BLaER1 (cell line): Measurements from ENCODE around the gene RPS6KA2.
A peak's percentile ranks its signal among the peaks of the same experiment; 100 is the strongest.

ENCODE experiments used
- H3K27ac ChIP-seq: shearing (Covaris generic); formaldehyde crosslinking; 2 replicates; pipeline ENCODE4 v1.8.1; 2022
- H3K27me3 ChIP-seq: shearing (Covaris generic); formaldehyde crosslinking; 2 replicates; pipeline ENCODE4 v1.8.1; 2022
- H3K36me3 ChIP-seq: shearing (Covaris generic); formaldehyde crosslinking; 2 replicates; pipeline ENCODE4 v1.8.1; 2022
- H3K4me1 ChIP-seq: shearing (Covaris generic); formaldehyde crosslinking; 2 replicates; pipeline ENCODE4 v1.8.1; 2022
- H3K4me2 ChIP-seq: shearing (Covaris generic); formaldehyde crosslinking; 2 replicates; pipeline ENCODE4 v1.8.1; 2022
- H3K4me3 ChIP-seq: shearing (Covaris generic); formaldehyde crosslinking; 2 replicates; pipeline ENCODE4 v1.8.1; 2022
- H3K9ac ChIP-seq: shearing (Covaris generic); formaldehyde crosslinking; 2 replicates; pipeline ENCODE4 v1.8.1; 2022
- H3K9me3 ChIP-seq: shearing (Covaris generic); formaldehyde crosslinking; 2 replicates; pipeline ENCODE4 v1.8.1; 2022
- H4K20me1 ChIP-seq: shearing (Covaris generic); formaldehyde crosslinking; 2 replicates; pipeline ENCODE4 v1.8.1; 2022
- Cebpa-rat ChIP-seq: shearing (Covaris generic); IDR thresholded peaks from 2 replicates; pipeline ENCODE4 v1.8.1; 2022

The RPS6KA2 gene

GRCh38 chr6:166382933-166383801 is 243.9 kb downstream of the RPS6KA2 start, which contains the start of gene MPC1:
Gene MPC1 (minus strand): TSS chr6:166382940. CDS start chr6:166382876, 64 bp downstream.
- Histone ChIP-seq H3K9me3 (no peaks in the 10 kb centered on the region), H3K27ac (peak within 1 kb of the TSS; percentile 82), H3K4me2 (peak within 1 kb of the TSS; percentile 98), H4K20me1 (peaks cover 6% of the 10 kb centered on the region; the same call in 1 of the 2 replicates), H3K4me3 (peak within 1 kb of the TSS; percentile 96), H3K36me3 (no peaks in the 10 kb centered on the region), H3K27me3 (peaks cover 5% of the 10 kb centered on the region; the same call in 1 of the 2 replicates), H3K4me1 (peaks cover 28% of the 10 kb centered on the region), H3K9ac (peak within 1 kb of the TSS; percentile 85)
- no peak for TF ChIP-seq Cebpa-rat

DNA sequence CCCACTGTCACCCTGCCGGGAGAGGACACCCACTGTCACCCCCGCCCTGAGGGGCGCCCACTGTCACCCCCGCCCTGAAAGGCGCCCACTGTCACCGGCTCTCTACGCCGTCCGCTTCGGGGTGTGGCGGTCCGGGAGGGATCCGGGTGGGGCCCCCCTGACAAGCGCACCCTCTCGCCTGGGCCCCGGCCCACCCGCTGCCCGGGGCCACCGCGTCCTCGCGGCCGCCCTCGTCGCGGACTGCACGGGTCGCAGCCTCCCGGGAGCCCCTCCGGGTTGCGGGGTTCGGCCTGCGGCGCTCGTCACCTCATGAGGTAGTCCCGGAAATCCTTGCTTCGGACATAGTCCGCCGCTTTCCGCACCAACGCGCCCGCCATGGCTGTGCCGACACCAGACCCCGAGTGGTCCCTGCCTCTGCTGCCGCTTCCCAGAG is 244.5 kb downstream of the RPS6KA2 start:
- Histone ChIP-seq H3K27ac (peak overlapping the region; percentile 62), H3K4me2 (peak overlapping the region; percentile 98), H4K20me1 (peaks cover 6% of the 10 kb centered on the region; the same call in 1 of the 2 replicates), H3K9me3 (no peaks in the 10 kb centered on the region), H3K27me3 (peaks cover 5% of the 10 kb centered on the region; the same call in 1 of the 2 replicates), H3K4me1 (peaks cover 28% of the 10 kb centered on the region), H3K4me3 (peak overlapping the region; percentile 96), H3K36me3 (no peaks in the 10 kb centered on the region), H3K9ac (peak overlapping the region; percentile 81)
- TF ChIP-seq Cebpa-rat = no peak

DNA sequence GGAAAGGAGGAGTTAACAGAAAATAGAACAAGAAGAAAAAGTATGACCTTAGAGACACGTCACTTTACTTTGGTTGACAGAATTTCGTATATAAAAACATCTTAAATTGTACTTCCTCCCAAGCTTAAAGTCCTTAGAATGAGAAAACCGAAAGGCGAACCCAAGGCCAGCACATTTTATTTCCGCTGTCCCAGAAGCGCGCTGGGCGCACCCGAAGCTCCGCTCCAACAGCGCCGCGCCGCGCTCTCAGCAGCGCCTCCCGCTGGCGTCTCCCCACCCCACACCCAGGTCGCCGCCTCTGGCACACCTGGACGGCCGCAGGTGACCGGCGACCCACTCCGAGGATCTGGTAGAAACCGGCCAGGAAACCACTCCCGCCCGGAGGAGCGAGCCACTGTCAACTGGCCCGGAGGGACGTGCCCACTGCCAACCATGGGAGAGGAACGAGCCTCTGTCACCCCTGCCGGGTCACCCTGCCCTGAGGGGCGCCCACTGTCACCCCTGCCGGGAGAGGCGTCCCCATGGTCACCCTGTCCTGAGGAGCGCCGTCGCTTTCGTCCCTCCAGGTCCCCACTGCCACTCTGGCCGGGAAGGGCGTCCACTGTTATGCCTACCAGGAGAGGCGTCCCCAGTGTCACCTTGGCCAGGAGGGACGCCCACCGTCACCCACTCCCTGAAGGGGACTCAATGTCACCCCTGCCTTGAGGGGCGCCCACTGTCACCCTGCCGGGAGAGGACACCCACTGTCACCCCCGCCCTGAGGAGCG is 245.1 kb downstream of the RPS6KA2 start:
- H3K36me3 ChIP-seq = no peaks in the 10 kb centered on the region
- H3K27me3 ChIP-seq = peaks cover 5% of the 10 kb centered on the region; the same call in 1 of the 2 replicates
- H3K27ac ChIP-seq = no peak overlapping the region; the same call in 1 of the 2 replicates
- peak overlapping the region; percentile 96 for H3K4me3 ChIP-seq
- peaks cover 28% of the 10 kb centered on the region for H3K4me1 ChIP-seq
- TF ChIP-seq Cebpa-rat = no peak
- H4K20me1 ChIP-seq = peaks cover 6% of the 10 kb centered on the region; the same call in 1 of the 2 replicates
- no peaks in the 10 kb centered on the region for H3K9me3 ChIP-seq
- H3K4me2 ChIP-seq = peak overlapping the region; percentile 98
- H3K9ac ChIP-seq = peak overlapping the region; percentile 81

GRCh38 chr6:166381381-166381732 is 245.7 kb downstream of the RPS6KA2 start:
- Histone ChIP-seq H3K4me2 (peak overlapping the region; percentile 98), H3K9me3 (no peaks in the 10 kb centered on the region), H3K27ac (no peak overlapping the region), H3K4me3 (peak overlapping the region; percentile 96), H3K27me3 (peaks cover 5% of the 10 kb centered on the region; the same call in 1 of the 2 replicates), H3K9ac (peak overlapping the region; percentile 81), H3K36me3 (no peaks in the 10 kb centered on the region), H4K20me1 (peaks cover 6% of the 10 kb centered on the region; the same call in 1 of the 2 replicates), H3K4me1 (peaks cover 28% of the 10 kb centered on the region)
- no peak for TF ChIP-seq Cebpa-rat

DNA sequence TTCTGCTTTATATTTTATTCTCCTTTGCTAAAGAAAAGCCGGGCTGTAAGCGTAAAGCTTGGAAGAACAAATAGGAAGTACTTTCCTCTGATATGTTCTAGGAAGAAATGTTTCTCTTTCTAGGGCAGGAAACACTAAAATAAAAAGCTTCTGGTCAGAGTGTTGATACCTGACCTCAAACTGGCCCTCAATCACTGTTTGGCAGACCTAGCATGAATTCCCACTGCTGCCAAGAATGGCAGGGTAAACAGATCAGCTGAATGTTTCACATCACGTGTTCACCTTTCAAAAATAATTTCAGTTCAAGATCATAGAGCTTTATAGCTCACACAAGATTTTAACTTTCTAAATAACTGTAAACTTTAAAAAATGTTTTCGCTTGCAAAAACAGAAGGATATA is 247.3 kb downstream of the RPS6KA2 start:
- Histone ChIP-seq H4K20me1 (peaks cover 6% of the 10 kb centered on the region; the same call in 1 of the 2 replicates), H3K9ac (no peak overlapping the region), H3K9me3 (no peaks in the 10 kb centered on the region), H3K4me2 (peak overlapping the region; percentile 23; the same call in 1 of the 2 replicates), H3K27me3 (peaks cover 5% of the 10 kb centered on the region; the same call in 1 of the 2 replicates), H3K36me3 (no peaks in the 10 kb centered on the region), H3K4me1 (peaks cover 28% of the 10 kb centered on the region), H3K27ac (no peak overlapping the region), H3K4me3 (no peak overlapping the region)
- no peak for TF ChIP-seq Cebpa-rat

- Histone ChIP-seq H4K20me1 (peaks cover 6% of the 10 kb centered on the region; the same call in 1 of the 2 replicates), H3K27ac (no peak overlapping the region), H3K4me3 (no peak overlapping the region), H3K9ac (no peak overlapping the region), H3K4me1 (peaks cover 25% of the 10 kb centered on the region), H3K27me3 (peaks cover 5% of the 10 kb centered on the region; the same call in 1 of the 2 replicates), H3K4me2 (no peak overlapping the region), H3K36me3 (no peaks in the 10 kb centered on the region), H3K9me3 (no peaks in the 10 kb centered on the region)
- TF ChIP-seq Cebpa-rat = no peak
Measured at GRCh38 chr6:166379103-166379586, 247.9 kb downstream of the RPS6KA2 start.

- H3K9me3 ChIP-seq = no peaks in the 10 kb centered on the region
- no peak for TF ChIP-seq Cebpa-rat
- H3K9ac ChIP-seq = no peak overlapping the region
- H4K20me1 ChIP-seq = peaks cover 6% of the 10 kb centered on the region; the same call in 1 of the 2 replicates
- no peak overlapping the region for H3K4me3 ChIP-seq
- no peaks in the 10 kb centered on the region for H3K36me3 ChIP-seq
- no peak overlapping the region for H3K4me2 ChIP-seq
- H3K4me1 ChIP-seq = peaks cover 21% of the 10 kb centered on the region
- H3K27ac ChIP-seq = no peak overlapping the region
- H3K27me3 ChIP-seq = peaks cover 5% of the 10 kb centered on the region; the same call in 1 of the 2 replicates
Measured at GRCh38 chr6:166377721-166378120, 249.3 kb downstream of the RPS6KA2 start.

DNA sequence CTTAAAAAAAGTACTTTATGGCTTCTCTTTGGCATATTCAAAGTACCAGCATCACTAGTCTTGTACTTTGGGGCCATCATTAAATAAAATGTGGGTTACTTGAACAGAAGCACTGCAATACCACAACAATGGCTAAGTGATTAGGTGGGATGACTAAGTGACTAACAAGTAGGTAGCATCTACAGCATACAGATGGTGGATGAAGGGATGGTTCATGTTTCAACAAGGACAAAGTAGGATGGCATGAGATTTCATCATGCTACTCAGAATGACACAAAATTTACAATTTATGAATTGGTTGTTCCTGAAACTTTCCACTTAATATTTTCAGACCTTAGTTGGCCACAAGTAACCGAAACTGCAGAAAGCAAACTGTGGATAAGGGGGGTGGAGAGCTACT is 252.0 kb downstream of the RPS6KA2 start:
- TF ChIP-seq Cebpa-rat = no peak
- Histone ChIP-seq H3K4me3 (no peak overlapping the region), H4K20me1 (no peaks in the 10 kb centered on the region)

GRCh38 chr6:166370489-166370888 is 256.6 kb downstream of the RPS6KA2 start:
- Histone ChIP-seq H3K9ac (no peak overlapping the region), H3K36me3 (no peaks in the 10 kb centered on the region), H3K9me3 (no peaks in the 10 kb centered on the region), H3K4me1 (peaks cover 34% of the 10 kb centered on the region), H4K20me1 (no peaks in the 10 kb centered on the region), H3K4me3 (no peak overlapping the region), H3K27me3 (no peaks in the 10 kb centered on the region), H3K4me2 (no peak overlapping the region), H3K27ac (no peak overlapping the region)
- TF ChIP-seq Cebpa-rat = no peak

More for the DNA sequence above, 252.0 kb downstream of the RPS6KA2 start:
- H3K9me3 ChIP-seq = no peaks in the 10 kb centered on the region
- H3K36me3 ChIP-seq = no peaks in the 10 kb centered on the region
- H3K4me2 ChIP-seq = no peak overlapping the region
- no peak overlapping the region for H3K27ac ChIP-seq
- no peaks in the 10 kb centered on the region for H3K27me3 ChIP-seq
- peaks cover 6% of the 10 kb centered on the region for H3K4me1 ChIP-seq
- no peak overlapping the region for H3K9ac ChIP-seq
